Ascending aorta (tissue), 2 donors: Measurements from ENCODE around the gene PREX1. TPM values are rescaled to one million over a fixed set of nuclear protein-coding genes. Genes with fewer than 3 reads are reported as not detected.
A peak's percentile ranks its signal among the peaks of the same experiment; 100 is the strongest.

Source experiments
- DNase-seq, 2 donors: peaks; one replicate each; pipeline ENCODE4 v3.0.0-alpha.2; 2019; ENCODE audit warnings: low spot score in 2 of 2
- H3K27ac ChIP-seq, 2 donors: fragments of 200-600 bp; sonication (generic); one replicate each; pipeline ENCODE4 v1.5.1; 2016 to 2017; ENCODE audit warnings: mild to moderate bottlenecking in 1 of 2
- H3K27me3 ChIP-seq: fragments of 200-600 bp; sonication (generic); one replicate; pipeline ENCODE4 v1.5.1; 2017
- H3K36me3 ChIP-seq, 2 donors: fragments of 200-600 bp; sonication (generic); one replicate each; pipeline ENCODE4 v1.5.1; 2016
- H3K4me1 ChIP-seq, 2 donors: fragments of 200-600 bp; sonication (generic); one replicate each; pipeline ENCODE4 v1.5.1; 2016 to 2017; ENCODE audit warnings: mild to moderate bottlenecking in 1 of 2
- H3K4me3 ChIP-seq, 2 donors: fragments of 200-600 bp; sonication (generic); one replicate each; pipeline ENCODE4 v1.5.1; 2016 to 2017; ENCODE audit warnings: mild to moderate bottlenecking in 1 of 2
- H3K9me3 ChIP-seq, 2 donors: fragments of 200-600 bp; sonication (generic); one replicate each; pipeline ENCODE4 v1.5.1; 2016
- intact Hi-C: fragments of 100-400 bp; cut with DNase I; formaldehyde crosslinking; loops from one replicate; pipeline ENCODE4 v1.15.1; 2023
- total RNA-seq: library from RNA; depleted of rRNA; stranded (reverse); fragments of >200 nt; gene quantifications from one replicate; pipeline ENCODE4 v1.1.0, GENCODE V29; 2016
- TF ChIP-seq, protein P1 (sequence below), 3 experiments: fragments of 200-600 bp in 2 of 3; fragments of 450-650 bp in 1 of 3; sonication (generic) in 2 of 3; IDR thresholded peaks; one replicate each; pipeline ENCODE4 v1.5.1; 2016 to 2019; ENCODE audit warnings: antibody characterized with exemption in 3 of 3, mild to moderate bottlenecking in 1 of 3, moderate library complexity in 1 of 3

The PREX1 gene
- total RNA-seq, 1 donor from 2014 or later = 75.4 TPM

GRCh38 chr20:48809673-48810072 is 18.1 kb downstream of the PREX1 start:
- Histone ChIP-seq H3K4me1 (peaks cover 7 to 29% of the 10 kb centered on the region in 2 donors), H3K36me3 (no peaks in the 10 kb centered on the region), H3K9me3 (no peaks in the 10 kb centered on the region), H3K27me3 (no peaks in the 10 kb centered on the region), H3K27ac (peak overlapping the region in 1 of 2 donors; percentile 70), H3K4me3 (no peak overlapping the region)
- intact Hi-C loops = loop anchor here (5.0 kb wide), 1 partner anchor 127 kb away; no protein-coding TSS in a partner anchor
- TF ChIP-seq, protein P1, sequence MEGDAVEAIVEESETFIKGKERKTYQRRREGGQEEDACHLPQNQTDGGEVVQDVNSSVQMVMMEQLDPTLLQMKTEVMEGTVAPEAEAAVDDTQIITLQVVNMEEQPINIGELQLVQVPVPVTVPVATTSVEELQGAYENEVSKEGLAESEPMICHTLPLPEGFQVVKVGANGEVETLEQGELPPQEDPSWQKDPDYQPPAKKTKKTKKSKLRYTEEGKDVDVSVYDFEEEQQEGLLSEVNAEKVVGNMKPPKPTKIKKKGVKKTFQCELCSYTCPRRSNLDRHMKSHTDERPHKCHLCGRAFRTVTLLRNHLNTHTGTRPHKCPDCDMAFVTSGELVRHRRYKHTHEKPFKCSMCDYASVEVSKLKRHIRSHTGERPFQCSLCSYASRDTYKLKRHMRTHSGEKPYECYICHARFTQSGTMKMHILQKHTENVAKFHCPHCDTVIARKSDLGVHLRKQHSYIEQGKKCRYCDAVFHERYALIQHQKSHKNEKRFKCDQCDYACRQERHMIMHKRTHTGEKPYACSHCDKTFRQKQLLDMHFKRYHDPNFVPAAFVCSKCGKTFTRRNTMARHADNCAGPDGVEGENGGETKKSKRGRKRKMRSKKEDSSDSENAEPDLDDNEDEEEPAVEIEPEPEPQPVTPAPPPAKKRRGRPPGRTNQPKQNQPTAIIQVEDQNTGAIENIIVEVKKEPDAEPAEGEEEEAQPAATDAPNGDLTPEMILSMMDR (IDR thresholded peaks at IDR 0.05) = no peak
- DNase-seq = no peak

DNA sequence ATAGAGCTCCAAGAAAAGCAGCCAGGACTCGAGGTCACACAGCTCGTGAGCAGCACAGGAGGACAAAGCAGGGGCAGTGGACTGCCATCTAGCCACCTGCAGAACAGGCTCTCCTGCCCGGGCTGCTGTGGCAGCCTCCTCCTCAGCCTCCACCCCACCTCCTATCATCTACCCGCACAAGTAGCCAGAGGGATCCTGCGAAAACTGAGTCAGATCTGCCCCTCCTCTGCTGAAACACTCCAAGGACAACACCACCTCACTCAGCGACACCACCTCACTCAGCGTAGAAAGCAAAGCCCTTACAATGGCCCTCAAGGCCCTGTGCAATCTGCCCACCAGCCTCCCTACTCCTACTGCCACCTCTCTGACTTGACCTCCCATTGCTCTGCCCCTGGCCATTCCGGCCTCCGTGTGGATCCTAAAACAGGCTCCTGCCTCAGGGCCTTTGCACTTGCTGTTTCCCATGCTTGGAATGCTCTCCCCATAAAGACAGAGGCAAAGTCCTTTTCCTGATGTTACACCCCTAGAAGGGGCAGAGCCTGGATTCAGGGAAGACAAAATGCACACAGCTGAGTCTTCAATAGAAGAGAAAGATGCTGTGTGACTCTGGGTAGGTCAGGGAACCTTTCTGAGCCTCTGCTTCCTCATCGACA is 19.3 kb downstream of the PREX1 start:
- Histone ChIP-seq H3K4me1 (peaks cover 7 to 30% of the 10 kb centered on the region in 2 donors), H3K27ac (peak overlapping the region; percentile 70 to 72)

GRCh38 chr20:48807586-48808381 is 20.0 kb downstream of the PREX1 start:
- TF ChIP-seq, protein P1 (IDR thresholded peaks at IDR 0.05) = no peak
- H3K9me3 ChIP-seq = no peaks in the 10 kb centered on the region
- peak overlapping the region in 1 of 2 donors; percentile 40 for H3K4me3 ChIP-seq
- intact Hi-C loops = loop anchor here (5.0 kb wide), 1 partner anchor 125 kb away; no protein-coding TSS in a partner anchor
- no peaks in the 10 kb centered on the region for H3K27me3 ChIP-seq
- no peaks in the 10 kb centered on the region for H3K36me3 ChIP-seq
- H3K4me1 ChIP-seq = peaks cover 7 to 27% of the 10 kb centered on the region in 2 donors
- peak overlapping the region; percentile 70 to 72 for H3K27ac ChIP-seq
- peak in 1 of 2 donors; percentile 83 for DNase-seq

More for the DNA sequence above, 19.3 kb downstream of the PREX1 start:
- intact Hi-C loops = loop anchor here (5.0 kb wide), 1 partner anchor 126 kb away; no protein-coding TSS in a partner anchor
- no peaks in the 10 kb centered on the region for H3K36me3 ChIP-seq
- H3K9me3 ChIP-seq = no peaks in the 10 kb centered on the region
- DNase-seq = no peak
- H3K4me3 ChIP-seq = peak overlapping the region in 1 of 2 donors; percentile 40
- TF ChIP-seq, protein P1 (IDR thresholded peaks at IDR 0.05) = no peak
- H3K27me3 ChIP-seq = no peaks in the 10 kb centered on the region

- Histone ChIP-seq H3K36me3 (no peaks in the 10 kb centered on the region), H3K27ac (no peak overlapping the region), H3K4me3 (peak overlapping the region in 1 of 2 donors; percentile 40), H3K4me1 (peaks cover 7 to 27% of the 10 kb centered on the region in 2 donors), H3K27me3 (no peaks in the 10 kb centered on the region), H3K9me3 (no peaks in the 10 kb centered on the region)
- TF ChIP-seq, protein P1 (IDR thresholded peaks at IDR 0.05) = no peak
- intact Hi-C loops = loop anchor here (5.0 kb wide), 1 partner anchor 125 kb away; no protein-coding TSS in a partner anchor
- DNase-seq = no peak
These were observed 20.7 kb downstream of the PREX1 start for GRCh38 chr20:48807051-48807450.

GRCh38 chr20:48805716-48806115 is 22.1 kb downstream of the PREX1 start:
- no peak for DNase-seq
- peaks cover 7 to 27% of the 10 kb centered on the region in 2 donors for H3K4me1 ChIP-seq
- H3K9me3 ChIP-seq = no peaks in the 10 kb centered on the region

More at GRCh38 chr20:48805716-48806115, 22.1 kb downstream of the PREX1 start:
- Histone ChIP-seq H3K4me3 (no peak overlapping the region), H3K27ac (no peak overlapping the region), H3K36me3 (no peaks in the 10 kb centered on the region), H3K27me3 (no peaks in the 10 kb centered on the region)
- intact Hi-C loops = loop anchor here (5.0 kb wide), 1 partner anchor 123 kb away; no protein-coding TSS in a partner anchor
- TF ChIP-seq, protein P1 (IDR thresholded peaks at IDR 0.05) = no peak
